Muscle layer of colon (tissue), 2 donors: ENCODE results near the gene LRMDA.
"Not testable (repeated sequence)": the region's sequence is repeated elsewhere in the genome, so short reads cannot be mapped to it uniquely, and the experiment has no call there.

ENCODE experiments used
- H3K27ac ChIP-seq: one replicate; pipeline ENCODE4 v1.7.0; 2013; ENCODE audit warnings: low read depth, mild to moderate bottlenecking, low read length, moderate library complexity
- H3K27me3 ChIP-seq, 2 donors: one replicate each; pipeline ENCODE4 v1.7.0; 2013; ENCODE audit warnings: low read length in 2 of 2, mild to moderate bottlenecking in 2 of 2; ENCODE audit not compliant: insufficient read depth in 2 of 2, control insufficient read depth in 1 of 2
- H3K36me3 ChIP-seq: one replicate; pipeline ENCODE4 v1.7.0; 2013; ENCODE audit warnings: mild to moderate bottlenecking, low read length; ENCODE audit not compliant: insufficient read depth
- H3K4me1 ChIP-seq: one replicate; pipeline ENCODE4 v1.7.0; 2013; ENCODE audit warnings: mild to moderate bottlenecking, low read length; ENCODE audit not compliant: insufficient read depth
- H3K4me3 ChIP-seq, 2 donors: one replicate each; pipeline ENCODE4 v1.7.0; 2013; ENCODE audit warnings: low read length in 2 of 2, low read depth in 1 of 2, mild to moderate bottlenecking in 1 of 2, moderate library complexity in 1 of 2
- H3K9ac ChIP-seq: one replicate; pipeline ENCODE4 v1.7.0; 2013; ENCODE audit warnings: low read length
- H3K9me3 ChIP-seq: one replicate; pipeline ENCODE4 v1.7.0; 2013; ENCODE audit warnings: mild to moderate bottlenecking, low read length
- donor health status: abdominal sarcoma.
- donor health status: Adenocarcinoma of cecum.

The LRMDA gene

GRCh38 chr10:76141376-76141775 lies 710.0 kb downstream of the LRMDA start:
- no peaks in the 10 kb centered on the region for H3K4me1 ChIP-seq
- H3K27ac ChIP-seq, result no peak overlapping the region
- H3K9ac ChIP-seq, result no peak overlapping the region
- no peaks in the 10 kb centered on the region for H3K36me3 ChIP-seq
- no peaks in the 10 kb centered on the region for H3K9me3 ChIP-seq
- no peaks in the 10 kb centered on the region for H3K27me3 ChIP-seq
- no peak overlapping the region for H3K4me3 ChIP-seq

GRCh38 chr10:76148217-76148616 lies 716.8 kb downstream of the LRMDA start:
- not testable (repeated sequence) for H3K9ac ChIP-seq, H3K27me3 ChIP-seq, H3K4me3 ChIP-seq, H3K9me3 ChIP-seq, H3K27ac ChIP-seq, H3K36me3 ChIP-seq
- H3K4me1 ChIP-seq, result peaks cover 21% of the 10 kb centered on the region

GRCh38 chr10:76149182-76149581 lies 717.8 kb downstream of the LRMDA start:
- Histone ChIP-seq H3K9ac (no peak overlapping the region), H3K4me1 (peaks cover 21% of the 10 kb centered on the region), H3K36me3 (no peaks in the 10 kb centered on the region), H3K4me3 (no peak overlapping the region), H3K27me3 (no peaks in the 10 kb centered on the region), H3K9me3 (no peaks in the 10 kb centered on the region), H3K27ac (no peak overlapping the region)

GRCh38 chr10:76149602-76150138 lies 718.2 kb downstream of the LRMDA start:
- no peaks in the 10 kb centered on the region for H3K9me3 ChIP-seq
- H3K9ac ChIP-seq, result no peak overlapping the region
- H3K36me3 ChIP-seq, result no peaks in the 10 kb centered on the region
- H3K4me1 ChIP-seq, result peaks cover 21% of the 10 kb centered on the region
- H3K27ac ChIP-seq, result peak overlapping the region; percentile 8
- peak overlapping the region in 1 of 2 donors; percentile 9 for H3K4me3 ChIP-seq
- H3K27me3 ChIP-seq, result no peaks in the 10 kb centered on the region

- Histone ChIP-seq H3K27me3 (no peaks in the 10 kb centered on the region), H3K36me3 (no peaks in the 10 kb centered on the region), H3K27ac (peak overlapping the region; percentile 8), H3K4me1 (peaks cover 21% of the 10 kb centered on the region), H3K9me3 (no peaks in the 10 kb centered on the region), H3K9ac (no peak overlapping the region), H3K4me3 (peak overlapping the region in 1 of 2 donors; percentile 9)
These were observed 718.9 kb downstream of the LRMDA start for GRCh38 chr10:76150139-76150875.

- H3K27me3 ChIP-seq, result no peaks in the 10 kb centered on the region
- H3K4me1 ChIP-seq, result peaks cover 21% of the 10 kb centered on the region
- no peaks in the 10 kb centered on the region for H3K36me3 ChIP-seq
- no peak overlapping the region for H3K9ac ChIP-seq
- H3K27ac ChIP-seq, result peak overlapping the region; percentile 8
- no peaks in the 10 kb centered on the region for H3K9me3 ChIP-seq
- H3K4me3 ChIP-seq, result no peak overlapping the region
These were observed 719.5 kb downstream of the LRMDA start for GRCh38 chr10:76150876-76151288.

- Histone ChIP-seq H3K4me1 (peaks cover 21% of the 10 kb centered on the region), H3K9ac (no peak overlapping the region), H3K27ac (no peak overlapping the region), H3K4me3 (no peak overlapping the region), H3K9me3 (no peaks in the 10 kb centered on the region), H3K36me3 (no peaks in the 10 kb centered on the region), H3K27me3 (no peaks in the 10 kb centered on the region)
These were observed 720.8 kb downstream of the LRMDA start for GRCh38 chr10:76152186-76152585.

- H3K4me1 ChIP-seq, result peaks cover 4% of the 10 kb centered on the region
- H3K4me3 ChIP-seq, result no peak overlapping the region
- H3K27me3 ChIP-seq, result no peaks in the 10 kb centered on the region
- no peaks in the 10 kb centered on the region for H3K9me3 ChIP-seq
- no peaks in the 10 kb centered on the region for H3K36me3 ChIP-seq
- H3K27ac ChIP-seq, result no peak overlapping the region
- no peak overlapping the region for H3K9ac ChIP-seq
These were observed 724.5 kb downstream of the LRMDA start for GRCh38 chr10:76155961-76156360.

- H3K4me1 ChIP-seq, result no peaks in the 10 kb centered on the region
- H3K9ac ChIP-seq, result no peak overlapping the region
- H3K27ac ChIP-seq, result no peak overlapping the region
- no peaks in the 10 kb centered on the region for H3K36me3 ChIP-seq
- H3K9me3 ChIP-seq, result no peaks in the 10 kb centered on the region
- no peak overlapping the region for H3K4me3 ChIP-seq
- H3K27me3 ChIP-seq, result no peaks in the 10 kb centered on the region
These were observed 729.2 kb downstream of the LRMDA start for GRCh38 chr10:76160446-76161300.

GRCh38 chr10:76161301-76161582 lies 729.8 kb downstream of the LRMDA start:
- Histone ChIP-seq H3K27ac (no peak overlapping the region), H3K4me3 (no peak overlapping the region), H3K9ac (no peak overlapping the region), H3K4me1 (no peaks in the 10 kb centered on the region), H3K36me3 (no peaks in the 10 kb centered on the region), H3K9me3 (no peaks in the 10 kb centered on the region), H3K27me3 (no peaks in the 10 kb centered on the region)

- no peaks in the 10 kb centered on the region for H3K4me1 ChIP-seq
- H3K4me3 ChIP-seq, result no peak overlapping the region
- H3K27me3 ChIP-seq, result no peaks in the 10 kb centered on the region
- H3K9me3 ChIP-seq, result no peaks in the 10 kb centered on the region
- no peaks in the 10 kb centered on the region for H3K36me3 ChIP-seq
- no peak overlapping the region for H3K9ac ChIP-seq
- no peak overlapping the region for H3K27ac ChIP-seq
These were observed 737.0 kb downstream of the LRMDA start for GRCh38 chr10:76168437-76168836.
